BLaER1 (cell line): ENCODE data around the gene KLHL18.
"Not testable (repeated sequence)": the region's sequence is repeated elsewhere in the genome, so short reads cannot be mapped to it uniquely, and the experiment has no call there.

Experiments
- H3K27ac ChIP-seq: shearing (Covaris generic); formaldehyde crosslinking; 2 replicates; pipeline ENCODE4 v1.8.1; 2022
- H3K27me3 ChIP-seq: shearing (Covaris generic); formaldehyde crosslinking; 2 replicates; pipeline ENCODE4 v1.8.1; 2022
- H3K36me3 ChIP-seq: shearing (Covaris generic); formaldehyde crosslinking; 2 replicates; pipeline ENCODE4 v1.8.1; 2022
- H3K4me1 ChIP-seq: shearing (Covaris generic); formaldehyde crosslinking; 2 replicates; pipeline ENCODE4 v1.8.1; 2022
- H3K4me2 ChIP-seq: shearing (Covaris generic); formaldehyde crosslinking; 2 replicates; pipeline ENCODE4 v1.8.1; 2022
- H3K4me3 ChIP-seq: shearing (Covaris generic); formaldehyde crosslinking; 2 replicates; pipeline ENCODE4 v1.8.1; 2022
- H3K9ac ChIP-seq: shearing (Covaris generic); formaldehyde crosslinking; 2 replicates; pipeline ENCODE4 v1.8.1; 2022
- H3K9me3 ChIP-seq: shearing (Covaris generic); formaldehyde crosslinking; 2 replicates; pipeline ENCODE4 v1.8.1; 2022
- H4K20me1 ChIP-seq: shearing (Covaris generic); formaldehyde crosslinking; 2 replicates; pipeline ENCODE4 v1.8.1; 2022
- Cebpa-rat ChIP-seq: shearing (Covaris generic); IDR thresholded peaks from 2 replicates; pipeline ENCODE4 v1.8.1; 2022

Gene KLHL18

GRCh38 chr3:47310391-47310790 lies 27.6 kb downstream of the KLHL18 start:
- peaks cover 13% of the 10 kb centered on the region for H3K9me3 ChIP-seq
- no peak for TF ChIP-seq Cebpa-rat
- no peak overlapping the region for H3K4me2 ChIP-seq
- H3K4me3 ChIP-seq = no peak overlapping the region
- H3K27ac ChIP-seq = no peak overlapping the region
- H3K4me1 ChIP-seq = peaks cover 22% of the 10 kb centered on the region
- H3K36me3 ChIP-seq = peaks cover 41% of the 10 kb centered on the region
- H4K20me1 ChIP-seq = peaks cover 27% of the 10 kb centered on the region; the same call in 1 of the 2 replicates
- H3K27me3 ChIP-seq = no peaks in the 10 kb centered on the region
- H3K9ac ChIP-seq = no peak overlapping the region

GRCh38 chr3:47313341-47314055 lies 30.8 kb downstream of the KLHL18 start:
- no peak overlapping the region for H3K9ac ChIP-seq
- peaks cover 14% of the 10 kb centered on the region for H3K4me1 ChIP-seq
- H3K36me3 ChIP-seq = peaks cover 28% of the 10 kb centered on the region
- no peak overlapping the region for H3K27ac ChIP-seq
- peaks cover 13% of the 10 kb centered on the region for H3K9me3 ChIP-seq
- no peaks in the 10 kb centered on the region for H3K27me3 ChIP-seq
- H3K4me3 ChIP-seq = no peak overlapping the region
- H4K20me1 ChIP-seq = peaks cover 23% of the 10 kb centered on the region
- no peak for TF ChIP-seq Cebpa-rat
- no peak overlapping the region for H3K4me2 ChIP-seq

- no peak overlapping the region for H3K27ac ChIP-seq
These were observed 31.5 kb downstream of the KLHL18 start for GRCh38 chr3:47314056-47314764.

GRCh38 chr3:47315069-47315647 lies 32.4 kb downstream of the KLHL18 start:
- H3K4me2 ChIP-seq = peak overlapping the region; percentile 34
- no peak overlapping the region for H3K27ac ChIP-seq
- H3K27me3 ChIP-seq = no peaks in the 10 kb centered on the region
- H3K4me1 ChIP-seq = peaks cover 14% of the 10 kb centered on the region
- peaks cover 34% of the 10 kb centered on the region for H4K20me1 ChIP-seq
- peaks cover under 1% of the 10 kb centered on the region; the same call in 1 of the 2 replicates for H3K9me3 ChIP-seq
- H3K36me3 ChIP-seq = peaks cover 32% of the 10 kb centered on the region
- H3K9ac ChIP-seq = no peak overlapping the region
- no peak for TF ChIP-seq Cebpa-rat
- no peak overlapping the region for H3K4me3 ChIP-seq

More at GRCh38 chr3:47314056-47314764, 31.5 kb downstream of the KLHL18 start:
- Histone ChIP-seq H3K36me3 (peaks cover 30% of the 10 kb centered on the region), H3K27me3 (no peaks in the 10 kb centered on the region), H3K4me3 (no peak overlapping the region), H3K9me3 (peaks cover 9% of the 10 kb centered on the region), H4K20me1 (peaks cover 30% of the 10 kb centered on the region), H3K9ac (no peak overlapping the region), H3K4me2 (0 out of 2 replicates have a peak overlapping the region, but pooled peaks have one; percentile 34), H3K4me1 (peaks cover 14% of the 10 kb centered on the region)
- TF ChIP-seq Cebpa-rat = no peak

- not testable (repeated sequence) for H3K9ac ChIP-seq, H3K4me3 ChIP-seq, H3K27me3 ChIP-seq, H3K27ac ChIP-seq, H3K9me3 ChIP-seq, H3K4me2 ChIP-seq
- Histone ChIP-seq H3K36me3 (peaks cover 34% of the 10 kb centered on the region), H4K20me1 (peaks cover 34% of the 10 kb centered on the region), H3K4me1 (peaks cover 14% of the 10 kb centered on the region)
These were observed 33.4 kb downstream of the KLHL18 start for GRCh38 chr3:47316151-47316550.

GRCh38 chr3:47318916-47319315 lies 36.2 kb downstream of the KLHL18 start:
- Histone ChIP-seq H3K27ac (no peak overlapping the region), H3K9me3 (no peaks in the 10 kb centered on the region), H3K4me3 (no peak overlapping the region), H4K20me1 (peaks cover 32% of the 10 kb centered on the region), H3K9ac (no peak overlapping the region), H3K4me1 (peaks cover 14% of the 10 kb centered on the region), H3K27me3 (no peaks in the 10 kb centered on the region), H3K36me3 (peaks cover 56% of the 10 kb centered on the region), H3K4me2 (no peak overlapping the region)
- no peak for TF ChIP-seq Cebpa-rat

- Histone ChIP-seq H3K4me1 (peaks cover 7% of the 10 kb centered on the region), H4K20me1 (peaks cover 26% of the 10 kb centered on the region), H3K36me3 (peaks cover 62% of the 10 kb centered on the region), H3K9ac (no peak overlapping the region), H3K9me3 (no peaks in the 10 kb centered on the region), H3K4me2 (no peak overlapping the region), H3K27ac (no peak overlapping the region), H3K4me3 (no peak overlapping the region), H3K27me3 (no peaks in the 10 kb centered on the region)
- no peak for TF ChIP-seq Cebpa-rat
These were observed 37.2 kb downstream of the KLHL18 start for GRCh38 chr3:47319956-47320355.

- peaks cover 94% of the 10 kb centered on the region for H3K36me3 ChIP-seq
- H4K20me1 ChIP-seq = peaks cover 16% of the 10 kb centered on the region
- no peak overlapping the region for H3K4me3 ChIP-seq
- H3K27ac ChIP-seq = no peak overlapping the region
- H3K27me3 ChIP-seq = no peaks in the 10 kb centered on the region
- no peak overlapping the region for H3K9ac ChIP-seq
- 0 out of 2 replicates have a peak, but pooled peaks cover 15% of the 10 kb centered on the region for H3K4me1 ChIP-seq
- H3K9me3 ChIP-seq = no peaks in the 10 kb centered on the region
- no peak for TF ChIP-seq Cebpa-rat
- no peak overlapping the region for H3K4me2 ChIP-seq
These were observed 40.9 kb downstream of the KLHL18 start for GRCh38 chr3:47323431-47324277.

GRCh38 chr3:47324278-47324865 lies 41.6 kb downstream of the KLHL18 start:
- Histone ChIP-seq H3K4me2 (no peak overlapping the region), H3K9me3 (no peaks in the 10 kb centered on the region), H3K27ac (no peak overlapping the region), H3K36me3 (peaks cover 93% of the 10 kb centered on the region), H4K20me1 (peaks cover 9% of the 10 kb centered on the region; the same call in 1 of the 2 replicates), H3K4me1 (0 out of 2 replicates have a peak, but pooled peaks cover 15% of the 10 kb centered on the region), H3K9ac (no peak overlapping the region), H3K27me3 (no peaks in the 10 kb centered on the region), H3K4me3 (no peak overlapping the region)
- TF ChIP-seq Cebpa-rat = no peak
